SH-SY5Y (cell line): Measurements from ENCODE around the gene GGA1.

Source experiments
- GATA2 ChIP-seq: IDR thresholded peaks from 2 replicates; pipeline ENCODE4 v1.6.1; 2011; ENCODE audit warnings: mild to moderate bottlenecking, low read depth, low read length
- GATA3 ChIP-seq: IDR thresholded peaks from 2 replicates; pipeline ENCODE4 v1.6.1; 2011; ENCODE audit warnings: low read depth, mild to moderate bottlenecking, low read length, moderate library complexity

GRCh38 chr22:37647317-37647716 is 38.7 kb downstream of the GGA1 start:
- TF ChIP-seq GATA3: no peak
- TF ChIP-seq GATA2: no peak
